OCI-LY7 (cell line): Measurements from ENCODE around the gene HSPA4L. TPM values are rescaled to one million over a fixed set of nuclear protein-coding genes. Genes with fewer than 3 reads are reported as not detected.

Source experiments
- BruUV-seq: library from RNA; stranded (reverse); fragments of 400-500 nt; replicated peaks from 2 replicates; lab custom pipeline; 2021; lab: Mats Ljungman, UMichigan
- CTCF ChIA-PET: fragments of 300-600 bp; sonication (Branson Sonifier 250); formaldehyde crosslinking; loops from one replicate; lab custom pipeline; 2022; ENCODE audit warnings: antibody characterized with exemption; ENCODE audit not compliant: unreplicated experiment; lab: Charles Lee
- POLR2A ChIA-PET: fragments of 300-600 bp; sonication (Branson Sonifier 250); formaldehyde crosslinking; loops from one replicate; lab custom pipeline; 2022; ENCODE audit warnings: antibody characterized with exemption; lab: Charles Lee
- DNase-seq: peaks from one replicate; pipeline ENCODE4 v3.0.0-alpha.2; 2015; ENCODE audit warnings: low spot score
- H2AFZ ChIP-seq: fragments of 200-600 bp; sonication (generic), shearing (Covaris generic); 2 replicates; pipeline ENCODE4 v1.6.1; 2014; ENCODE audit warnings: mild to moderate bottlenecking, antibody characterized with exemption, low read length, moderate library complexity
- H3K27ac ChIP-seq: fragments of 200-600 bp; sonication (generic); 2 replicates; pipeline ENCODE4 v1.5.1; 2014; ENCODE audit warnings: mixed run types, low read depth, mild to moderate bottlenecking, moderate library complexity, low read length, inconsistent platforms; ENCODE audit not compliant: poor library complexity, severe bottlenecking
- H3K36me3 ChIP-seq: fragments of 200-600 bp; sonication (generic); 2 replicates; pipeline ENCODE4 v1.6.1; 2014; ENCODE audit warnings: mild to moderate bottlenecking, antibody characterized with exemption, low read length, moderate library complexity, mixed read lengths; ENCODE audit not compliant: insufficient read depth
- H3K4me1 ChIP-seq: fragments of 200-600 bp; sonication (generic); 2 replicates; pipeline ENCODE4 v1.5.1; 2014; ENCODE audit warnings: mild to moderate bottlenecking, low read length; ENCODE audit not compliant: insufficient read depth, poor library complexity, severe bottlenecking
- H3K4me2 ChIP-seq: fragments of 200-600 bp; sonication (generic); 2 replicates; pipeline ENCODE4 v1.6.1; 2014; ENCODE audit warnings: mild to moderate bottlenecking, low read length
- H3K4me3 ChIP-seq: fragments of 200-600 bp; sonication (generic); 2 replicates; pipeline ENCODE4 v1.5.1; 2014; ENCODE audit warnings: mild to moderate bottlenecking, low read depth, low read length; ENCODE audit not compliant: poor library complexity, severe bottlenecking
- H3K79me2 ChIP-seq: fragments of 200-600 bp; sonication (generic); 2 replicates; pipeline ENCODE4 v1.6.1; 2016; ENCODE audit warnings: low read depth, mild to moderate bottlenecking, low read length, moderate library complexity, mixed read lengths; ENCODE audit not compliant: insufficient read depth
- H3K9me2 ChIP-seq: fragments of 200-600 bp; sonication (generic); 2 replicates; pipeline ENCODE4 v1.6.1; 2016; ENCODE audit warnings: mild to moderate bottlenecking, low read length, mixed read lengths; ENCODE audit not compliant: insufficient read depth
- H3K9me3 ChIP-seq: fragments of 200-600 bp; sonication (generic); 2 replicates; pipeline ENCODE4 v1.6.1; 2014; ENCODE audit warnings: mild to moderate bottlenecking, mixed run types, low read length, mixed read lengths
- H4K20me1 ChIP-seq: fragments of 200-600 bp; sonication (generic); 2 replicates; pipeline ENCODE4 v1.6.1; 2014; ENCODE audit warnings: mild to moderate bottlenecking, antibody characterized with exemption, low read length, moderate library complexity, mixed read lengths; ENCODE audit not compliant: insufficient read depth
- EZH2phosphoT487 ChIP-seq: fragments of 200-600 bp; sonication (generic); IDR thresholded peaks from 2 replicates; pipeline ENCODE4 v1.6.1; 2018; ENCODE audit warnings: low read depth, borderline replicate concordance, mild to moderate bottlenecking, mixed run types, antibody characterized with exemption, low read length, moderate library complexity, mixed read lengths
- intact Hi-C: fragments of 100-400 bp; cut with micrococcal nuclease; formaldehyde crosslinking; loops from one replicate; pipeline ENCODE4 v1.10.0; 2022; ENCODE audit not compliant: unreplicated experiment
- total RNA-seq, 2 experiments: library from RNA; depleted of rRNA in 1 of 2; stranded (reverse); fragments of >200 nt in 1 of 2; shearing (Covaris generic) in 1 of 2; gene quantifications; 2 replicates each; pipeline ENCODE4 v1.2.3, GENCODE V29; 2014 to 2022
- TF ChIP-seq, protein P1 (sequence below): fragments of 200-600 bp; sonication (generic); conservative IDR thresholded peaks from 2 replicates; pipeline ENCODE4 v1.5.1; 2014; ENCODE audit warnings: mild to moderate bottlenecking, antibody characterized with exemption, low read length, moderate library complexity, mixed read lengths

The HSPA4L gene
- total RNA-seq, 2 experiments from 2014 or later, result not detected

DNA sequence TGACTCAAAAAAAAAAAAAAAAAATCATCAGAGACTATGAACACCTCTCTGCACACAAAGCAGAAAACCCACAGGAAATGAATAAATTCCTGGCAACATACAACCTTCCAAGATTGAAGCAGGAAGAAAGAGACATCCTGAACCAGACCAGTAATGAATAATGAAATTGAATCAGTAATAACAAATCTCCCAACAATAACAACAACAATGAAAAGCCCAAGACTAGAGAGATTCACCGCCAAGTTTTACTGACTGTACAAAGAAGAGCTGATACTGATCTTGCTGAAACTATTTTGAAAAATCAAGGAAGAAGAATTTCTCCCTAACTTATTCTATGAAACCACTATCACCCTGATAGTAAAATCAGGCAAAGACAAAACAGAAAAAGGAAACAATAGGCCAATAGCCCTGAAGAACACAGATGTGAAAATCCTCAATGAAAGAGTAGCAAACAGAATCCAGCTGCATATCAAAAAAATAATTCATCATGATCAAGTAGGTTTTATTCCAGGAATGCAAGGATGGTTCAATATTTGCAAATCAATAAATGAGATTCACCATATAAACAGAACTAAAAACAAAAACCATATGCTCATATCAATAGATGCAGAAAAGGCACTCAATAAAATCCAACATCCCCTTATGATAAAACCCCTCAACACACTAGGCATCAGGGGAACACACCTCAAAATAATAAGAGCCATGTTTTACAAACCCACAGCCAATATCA lies 67.5 kb downstream of the HSPA4L start:
- intact Hi-C loops, result no loop called here
- CTCF ChIA-PET, result no interaction called here
- Histone ChIP-seq H3K4me3 (no peak overlapping the region), H3K4me2 (no peak overlapping the region), H4K20me1 (no peaks in the 10 kb centered on the region), H3K9me2 (no peaks in the 10 kb centered on the region), H2AFZ (no peak overlapping the region), H3K4me1 (no peaks in the 10 kb centered on the region), H3K79me2 (no peaks in the 10 kb centered on the region), H3K27ac (no peak overlapping the region), H3K36me3 (no peaks in the 10 kb centered on the region), H3K9me3 (peaks cover 18% of the 10 kb centered on the region)
- POLR2A ChIA-PET, result interaction anchor here (0.6 to 0.7 kb wide), 3 partner anchors 128 to 201 kb away, joined by 3 read pairs; no protein-coding TSS in a partner anchor
- no TSS peak for BruUV-seq
- TF ChIP-seq, protein P1, sequence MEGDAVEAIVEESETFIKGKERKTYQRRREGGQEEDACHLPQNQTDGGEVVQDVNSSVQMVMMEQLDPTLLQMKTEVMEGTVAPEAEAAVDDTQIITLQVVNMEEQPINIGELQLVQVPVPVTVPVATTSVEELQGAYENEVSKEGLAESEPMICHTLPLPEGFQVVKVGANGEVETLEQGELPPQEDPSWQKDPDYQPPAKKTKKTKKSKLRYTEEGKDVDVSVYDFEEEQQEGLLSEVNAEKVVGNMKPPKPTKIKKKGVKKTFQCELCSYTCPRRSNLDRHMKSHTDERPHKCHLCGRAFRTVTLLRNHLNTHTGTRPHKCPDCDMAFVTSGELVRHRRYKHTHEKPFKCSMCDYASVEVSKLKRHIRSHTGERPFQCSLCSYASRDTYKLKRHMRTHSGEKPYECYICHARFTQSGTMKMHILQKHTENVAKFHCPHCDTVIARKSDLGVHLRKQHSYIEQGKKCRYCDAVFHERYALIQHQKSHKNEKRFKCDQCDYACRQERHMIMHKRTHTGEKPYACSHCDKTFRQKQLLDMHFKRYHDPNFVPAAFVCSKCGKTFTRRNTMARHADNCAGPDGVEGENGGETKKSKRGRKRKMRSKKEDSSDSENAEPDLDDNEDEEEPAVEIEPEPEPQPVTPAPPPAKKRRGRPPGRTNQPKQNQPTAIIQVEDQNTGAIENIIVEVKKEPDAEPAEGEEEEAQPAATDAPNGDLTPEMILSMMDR, result no peak
- TF ChIP-seq EZH2phosphoT487, result no peak
- no peak for DNase-seq

DNA sequence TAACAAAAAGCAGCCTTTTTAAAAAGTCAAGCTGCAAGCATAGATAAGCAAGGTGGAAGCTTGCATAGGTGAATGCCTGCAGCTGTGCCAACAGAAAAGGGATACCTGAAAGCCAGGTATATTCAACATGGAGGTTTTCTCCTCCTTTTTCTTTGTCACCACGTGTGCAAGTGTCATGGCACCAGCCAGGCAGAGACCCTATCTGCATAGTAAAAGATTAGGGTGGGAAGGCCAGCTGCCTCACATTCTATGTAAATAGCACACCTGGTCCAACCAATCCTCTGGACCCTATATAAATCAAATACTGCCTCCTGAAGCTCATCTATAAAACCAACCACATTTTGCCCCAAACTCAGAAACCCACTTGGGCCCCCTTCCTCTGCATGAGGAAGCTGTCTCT lies 70.5 kb downstream of the HSPA4L start:
- CTCF ChIA-PET, result no interaction called here

More for the DNA sequence above, 70.5 kb downstream of the HSPA4L start:
- no peaks in the 10 kb centered on the region for H3K36me3 ChIP-seq
- no peak overlapping the region for H3K4me3 ChIP-seq
- H3K4me1 ChIP-seq, result peaks cover 6% of the 10 kb centered on the region
- no peaks in the 10 kb centered on the region for H3K9me2 ChIP-seq
- no peaks in the 10 kb centered on the region for H3K79me2 ChIP-seq
- BruUV-seq, result no TSS peak
- H2AFZ ChIP-seq, result no peak overlapping the region
- peaks cover 24% of the 10 kb centered on the region for H3K9me3 ChIP-seq
- H3K4me2 ChIP-seq, result no peak overlapping the region
- DNase-seq, result no peak
- TF ChIP-seq, protein P1, result no peak
- POLR2A ChIA-PET, result interaction anchor here (0.7 kb wide), 1 partner anchor 1818 kb away, joined by 3 read pairs; no protein-coding TSS in a partner anchor
- intact Hi-C loops, result no loop called here
- no peaks in the 10 kb centered on the region for H4K20me1 ChIP-seq
- H3K27ac ChIP-seq, result no peak overlapping the region
